AG10803 (cell line): ENCODE data around the gene KRT73.

ENCODE experiments used
- DNase-seq: peaks from one replicate; pipeline ENCODE4 v3.0.0; 2010; ENCODE audit warnings: low read depth
- H3K4me3 ChIP-seq: 2 replicates; pipeline ENCODE4 v1.5.1; 2011; ENCODE audit warnings: mild to moderate bottlenecking, low read length, control low read depth
- TF ChIP-seq, protein P1 (sequence below): conservative IDR thresholded peaks from 2 replicates; pipeline ENCODE4 v1.5.1; 2011; ENCODE audit warnings: mild to moderate bottlenecking, low read length, control low read depth, inconsistent platforms

The KRT73 gene

DNA sequence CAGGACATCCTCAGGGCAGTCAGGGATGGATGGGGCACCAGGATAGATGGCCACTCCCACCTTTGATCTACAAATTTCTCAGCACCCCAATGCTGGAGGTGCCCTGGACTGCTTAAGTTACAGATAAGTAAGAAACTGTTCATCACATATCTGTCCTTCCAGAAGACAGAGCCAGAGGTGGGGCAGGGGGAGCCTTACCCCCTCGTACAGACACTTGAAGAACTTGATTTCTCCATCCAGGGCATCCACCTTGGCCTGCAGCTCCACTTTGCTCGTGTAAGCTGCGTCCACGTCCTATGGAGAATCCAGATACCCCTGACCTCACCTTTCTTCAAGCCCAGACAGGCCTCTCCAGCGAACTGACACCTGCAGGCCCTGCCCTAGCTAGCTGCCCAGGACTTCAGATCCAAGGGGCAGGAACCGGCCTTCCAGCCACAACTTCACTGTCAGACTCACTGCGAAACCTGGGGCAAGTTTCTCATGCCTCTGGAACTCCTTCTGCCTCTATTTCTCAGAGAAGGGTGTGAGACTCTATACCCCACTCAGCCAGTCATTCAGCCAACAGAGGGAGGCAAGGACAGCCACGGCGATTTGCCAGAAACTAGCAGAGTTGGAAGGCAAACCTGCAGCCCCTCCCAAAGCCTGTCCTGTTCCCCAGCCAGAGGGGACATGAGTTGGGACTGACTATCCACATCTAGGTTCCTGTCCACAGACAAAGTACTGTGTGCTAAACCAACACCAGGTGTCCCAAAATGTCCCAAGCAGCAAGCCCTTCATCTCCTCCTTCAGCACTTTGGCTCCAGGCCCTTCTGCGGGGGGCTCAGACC lies 3.8 kb downstream of the KRT73 start:
- no peak overlapping the region for H3K4me3 ChIP-seq
- TF ChIP-seq, protein P1, sequence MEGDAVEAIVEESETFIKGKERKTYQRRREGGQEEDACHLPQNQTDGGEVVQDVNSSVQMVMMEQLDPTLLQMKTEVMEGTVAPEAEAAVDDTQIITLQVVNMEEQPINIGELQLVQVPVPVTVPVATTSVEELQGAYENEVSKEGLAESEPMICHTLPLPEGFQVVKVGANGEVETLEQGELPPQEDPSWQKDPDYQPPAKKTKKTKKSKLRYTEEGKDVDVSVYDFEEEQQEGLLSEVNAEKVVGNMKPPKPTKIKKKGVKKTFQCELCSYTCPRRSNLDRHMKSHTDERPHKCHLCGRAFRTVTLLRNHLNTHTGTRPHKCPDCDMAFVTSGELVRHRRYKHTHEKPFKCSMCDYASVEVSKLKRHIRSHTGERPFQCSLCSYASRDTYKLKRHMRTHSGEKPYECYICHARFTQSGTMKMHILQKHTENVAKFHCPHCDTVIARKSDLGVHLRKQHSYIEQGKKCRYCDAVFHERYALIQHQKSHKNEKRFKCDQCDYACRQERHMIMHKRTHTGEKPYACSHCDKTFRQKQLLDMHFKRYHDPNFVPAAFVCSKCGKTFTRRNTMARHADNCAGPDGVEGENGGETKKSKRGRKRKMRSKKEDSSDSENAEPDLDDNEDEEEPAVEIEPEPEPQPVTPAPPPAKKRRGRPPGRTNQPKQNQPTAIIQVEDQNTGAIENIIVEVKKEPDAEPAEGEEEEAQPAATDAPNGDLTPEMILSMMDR, result no peak
- DNase-seq, result no peak

DNA sequence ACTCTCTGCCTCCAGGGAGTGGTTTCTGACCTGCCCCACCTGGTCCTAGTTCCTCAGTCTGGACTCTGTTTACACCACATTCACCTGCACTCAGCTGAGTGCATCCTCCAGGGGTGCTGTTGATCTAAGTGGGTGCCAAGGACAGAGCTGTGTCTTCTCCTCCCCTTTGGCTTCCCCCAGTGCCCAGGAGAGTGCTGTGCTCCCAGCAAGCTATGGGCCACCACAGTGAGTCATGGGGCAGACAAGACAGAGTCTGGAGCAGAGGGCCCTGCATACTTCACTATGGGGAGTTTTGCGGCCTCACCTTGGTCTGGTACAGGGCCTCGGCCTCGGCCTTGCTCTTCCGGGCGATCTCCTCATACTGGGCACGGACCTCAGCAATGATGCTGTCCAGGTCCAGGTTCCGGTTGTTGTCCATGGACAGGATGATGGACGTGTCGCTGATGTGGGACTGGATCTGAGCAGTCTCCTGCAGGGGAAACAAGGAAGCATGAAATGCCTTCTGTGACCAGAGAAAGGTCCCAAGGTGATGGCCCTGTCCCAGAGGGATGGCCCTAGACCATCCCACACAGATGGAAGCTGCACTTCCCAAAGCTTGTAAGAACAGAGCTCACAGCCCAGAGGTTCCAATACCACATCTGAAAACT lies 4.9 kb downstream of the KRT73 start:
- H3K4me3 ChIP-seq, result no peak overlapping the region
- TF ChIP-seq, protein P1, result no peak
- DNase-seq, result no peak

GRCh38 chr12:52612431-52613383 lies 5.7 kb downstream of the KRT73 start:
- TF ChIP-seq, protein P1, result no peak
- H3K4me3 ChIP-seq, result no peak overlapping the region
- DNase-seq, result no peak

DNA sequence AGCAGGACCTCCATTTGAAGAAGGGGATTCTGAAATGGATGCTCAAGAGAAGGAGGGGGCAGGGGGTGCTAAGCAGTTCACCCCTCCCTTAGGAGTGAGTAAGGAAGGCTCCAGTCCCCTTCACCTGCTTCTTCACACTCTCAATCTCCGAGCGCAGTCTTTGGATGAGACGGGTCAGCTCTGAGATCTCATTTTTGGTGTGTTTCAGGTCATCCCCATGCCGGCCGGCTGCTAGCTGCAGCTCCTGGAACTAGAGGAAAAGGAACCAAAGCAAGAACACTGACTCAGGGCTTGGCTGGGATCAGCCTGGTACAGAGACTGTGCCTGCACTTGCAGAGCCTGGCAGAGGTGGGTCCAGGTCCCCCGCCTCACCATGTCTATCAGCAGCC lies 7.3 kb downstream of the KRT73 start:
- H3K4me3 ChIP-seq, result no peak overlapping the region
- TF ChIP-seq, protein P1, result no peak
- DNase-seq, result no peak

GRCh38 chr12:52608826-52609630 lies 9.3 kb downstream of the KRT73 start:
- no peak overlapping the region for H3K4me3 ChIP-seq
- no peak for DNase-seq
- TF ChIP-seq, protein P1, result no peak

DNA sequence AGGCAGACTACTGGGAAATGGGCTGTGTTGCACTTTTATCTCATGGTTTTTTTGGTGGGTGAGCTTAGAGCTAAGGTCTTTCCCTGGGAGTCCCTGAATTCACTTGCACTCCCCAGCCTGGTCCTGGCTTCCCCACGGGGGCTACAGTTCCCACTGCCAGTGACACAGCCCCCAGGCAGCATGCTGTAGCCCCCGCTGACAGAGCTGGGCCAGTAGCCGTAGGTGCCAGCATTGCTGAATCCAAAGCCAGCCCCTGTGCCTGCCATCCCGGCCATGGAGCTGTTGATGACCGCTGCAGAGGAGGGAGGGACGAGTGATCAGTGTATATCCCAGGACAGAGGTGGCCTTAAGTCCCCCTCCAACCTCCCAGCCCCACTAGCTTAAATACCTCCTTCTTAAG lies 10.2 kb downstream of the KRT73 start:
- TF ChIP-seq, protein P1, result no peak
- no peak overlapping the region for H3K4me3 ChIP-seq
- no peak for DNase-seq
